Measurements from ENCODE around the gene CBX4. TPM values are rescaled to one million over a fixed set of nuclear protein-coding genes. Genes with fewer than 3 reads are reported as not detected.
A peak's percentile ranks its signal among the peaks of the same experiment; 100 is the strongest.

The CBX4 gene
- total and polyA plus RNA-seq, 2 of the 13 experiments (the other 11 are each of a cell fraction or from before 2014, with no cell fraction given): 25.8 to 50.8 TPM

GRCh38 chr17:79798299-79799173 lies 40.7 kb downstream of the CBX4 start (continued):
- TF ChIP-seq KDM5A (IDR thresholded peaks at IDR 0.05; ENCODE audit: borderline replicate concordance, low read length): no peak
- no peak for TF ChIP-seq TBL1XR1 (IDR thresholded peaks at IDR 0.05; ENCODE audit: borderline replicate concordance, low read length, partially characterized antibody)
- TF ChIP-seq RFX3 (CRISPR knock-in tag; IDR thresholded peaks at IDR 0.05): no peak
- TF ChIP-seq FOXP1 (IDR thresholded peaks at IDR 0.05): no peak
- TF ChIP-seq FOXP1 (CRISPR knock-in tag; IDR thresholded peaks at IDR 0.05): no peak
- TF ChIP-seq RNF2 (conservative IDR thresholded peaks at IDR 0.05; ENCODE audit: low read depth): peak; percentile 77
- no peak for TF ChIP-seq NPAS2 (CRISPR knock-in tag; IDR thresholded peaks at IDR 0.05; ENCODE audit: borderline replicate concordance)
- no peak for TF ChIP-seq NFE2L2 (IDR thresholded peaks at IDR 0.05; ENCODE audit: low read length)
- TF ChIP-seq GTF2F1 (IDR thresholded peaks at IDR 0.05; ENCODE audit: low read length): no peak
- no peak for TF ChIP-seq PHF8 (CRISPR knock-in tag; IDR thresholded peaks at IDR 0.05)
- TF ChIP-seq KIAA2018 (CRISPR knock-in tag; IDR thresholded peaks at IDR 0.05; ENCODE audit: borderline replicate concordance): 0 out of 2 replicates have a peak, but pooled peaks have one; percentile 38
- TF ChIP-seq ZNF446 (CRISPR knock-in tag; IDR thresholded peaks at IDR 0.05): no peak; the same call in 1 of the 2 replicates
- TF ChIP-seq FOXJ3 (CRISPR knock-in tag; IDR thresholded peaks at IDR 0.05; ENCODE audit: borderline replicate concordance): no peak
- TF ChIP-seq TCF7 (IDR thresholded peaks at IDR 0.05; ENCODE audit: low read depth): no peak
- no peak for TF ChIP-seq FOXA1 (IDR thresholded peaks at IDR 0.05)
- TF ChIP-seq FOXA1 (CRISPR knock-in tag; IDR thresholded peaks at IDR 0.05): no peak
- TF ChIP-seq NFE2 (CRISPR knock-in tag; IDR thresholded peaks at IDR 0.05): no peak
- no peak for TF ChIP-seq ZSCAN30 (CRISPR knock-in tag; IDR thresholded peaks at IDR 0.05)
- TF ChIP-seq ZZZ3 (CRISPR knock-in tag; IDR thresholded peaks at IDR 0.05; ENCODE audit: borderline replicate concordance): no peak
- TF ChIP-seq BHLHE40 (IDR thresholded peaks at IDR 0.05; ENCODE audit: low read length): no peak
- 0 out of 2 replicates have a peak, but pooled peaks have one; percentile 18 for TF ChIP-seq ZNF234 (CRISPR knock-in tag; conservative IDR thresholded peaks at IDR 0.05)
- TF ChIP-seq SMAD9 (CRISPR knock-in tag; IDR thresholded peaks at IDR 0.05): no peak
- TF ChIP-seq, protein P1, sequence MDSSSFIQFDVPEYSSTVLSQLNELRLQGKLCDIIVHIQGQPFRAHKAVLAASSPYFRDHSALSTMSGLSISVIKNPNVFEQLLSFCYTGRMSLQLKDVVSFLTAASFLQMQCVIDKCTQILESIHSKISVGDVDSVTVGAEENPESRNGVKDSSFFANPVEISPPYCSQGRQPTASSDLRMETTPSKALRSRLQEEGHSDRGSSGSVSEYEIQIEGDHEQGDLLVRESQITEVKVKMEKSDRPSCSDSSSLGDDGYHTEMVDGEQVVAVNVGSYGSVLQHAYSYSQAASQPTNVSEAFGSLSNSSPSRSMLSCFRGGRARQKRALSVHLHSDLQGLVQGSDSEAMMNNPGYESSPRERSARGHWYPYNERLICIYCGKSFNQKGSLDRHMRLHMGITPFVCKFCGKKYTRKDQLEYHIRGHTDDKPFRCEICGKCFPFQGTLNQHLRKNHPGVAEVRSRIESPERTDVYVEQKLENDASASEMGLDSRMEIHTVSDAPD (CRISPR knock-in tag; IDR thresholded peaks at IDR 0.05): no peak
- TF ChIP-seq ATF7-NPFF (CRISPR knock-in tag; IDR thresholded peaks at IDR 0.05; ENCODE audit: low read depth): no peak; the same call in 1 of the 2 replicates
